GM18951 (cell line): ENCODE results near the gene USP32.
"Not testable (repeated sequence)": the region's sequence is repeated elsewhere in the genome, so short reads cannot be mapped to it uniquely, and the experiment has no call there.

ENCODE experiments used
- POLR2A ChIP-seq: IDR thresholded peaks from 4 replicates; pipeline ENCODE4 v1.6.1; 2011; ENCODE audit warnings: mild to moderate bottlenecking; ENCODE audit not compliant: insufficient read length, insufficient read depth; ENCODE audit errors: extremely low read depth
- in situ Hi-C: fragments of 300-500 bp; cut with MboI; formaldehyde crosslinking; loops from one replicate; pipeline ENCODE4 v1.12.0; 2022; ENCODE audit warnings: low sequenced_read_pairs, mixed read lengths, inconsistent platforms; ENCODE audit not compliant: unreplicated experiment

Gene USP32

DNA sequence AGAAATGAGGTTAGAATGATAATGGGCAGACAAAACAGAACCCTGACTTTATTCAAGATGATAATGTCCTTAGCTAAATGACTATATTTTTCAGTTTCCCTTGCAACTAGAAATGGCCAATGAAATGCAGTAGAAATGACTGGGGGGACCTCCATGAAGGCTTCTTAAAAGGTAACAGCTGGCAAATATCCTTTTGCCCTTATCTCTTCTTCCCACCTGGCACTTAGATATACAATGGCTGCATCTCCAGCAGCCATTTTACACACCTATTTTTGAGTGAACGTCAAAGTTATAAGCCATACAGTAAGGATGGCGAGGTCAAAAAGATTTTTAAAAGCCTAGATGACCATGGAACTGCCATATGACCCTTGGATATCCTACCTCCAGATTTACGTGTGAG is 39.9 kb downstream of the USP32 start:
- in situ Hi-C loops: no loop called here
- no peak for TF ChIP-seq POLR2A

DNA sequence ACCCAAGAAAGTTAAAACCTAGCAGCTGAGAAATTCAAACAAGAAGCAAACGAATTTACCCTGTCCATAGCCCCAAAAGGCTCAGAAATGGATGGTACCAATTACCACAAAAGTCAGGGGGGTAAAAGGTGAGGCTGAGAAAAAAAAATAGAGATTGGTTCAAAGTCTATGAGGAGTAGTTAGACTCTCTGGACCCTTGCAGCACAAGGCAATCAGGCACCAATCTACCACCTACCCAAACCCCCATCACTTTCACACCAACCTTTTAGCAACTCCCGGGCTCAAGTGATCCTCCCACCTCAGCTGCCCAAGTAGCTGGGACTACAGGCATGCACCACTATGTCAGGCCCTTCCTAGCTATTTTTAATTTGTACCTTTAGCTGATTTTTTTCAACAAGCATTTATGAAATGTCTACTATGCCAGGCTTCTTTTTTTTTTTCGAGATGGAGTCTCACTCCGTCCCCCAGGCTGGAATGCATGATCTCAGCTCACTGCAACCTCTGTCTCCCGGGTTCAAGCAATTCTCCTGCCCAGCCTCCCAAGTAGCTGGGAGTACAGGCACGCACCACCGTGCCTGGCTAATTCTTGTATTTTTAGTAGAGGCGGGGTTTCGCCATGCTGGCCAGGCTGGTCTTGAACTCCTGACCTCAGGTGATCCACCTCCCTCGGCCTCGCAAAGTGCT is 40.8 kb downstream of the USP32 start:
- no peak for TF ChIP-seq POLR2A
- in situ Hi-C loops: no loop called here

DNA sequence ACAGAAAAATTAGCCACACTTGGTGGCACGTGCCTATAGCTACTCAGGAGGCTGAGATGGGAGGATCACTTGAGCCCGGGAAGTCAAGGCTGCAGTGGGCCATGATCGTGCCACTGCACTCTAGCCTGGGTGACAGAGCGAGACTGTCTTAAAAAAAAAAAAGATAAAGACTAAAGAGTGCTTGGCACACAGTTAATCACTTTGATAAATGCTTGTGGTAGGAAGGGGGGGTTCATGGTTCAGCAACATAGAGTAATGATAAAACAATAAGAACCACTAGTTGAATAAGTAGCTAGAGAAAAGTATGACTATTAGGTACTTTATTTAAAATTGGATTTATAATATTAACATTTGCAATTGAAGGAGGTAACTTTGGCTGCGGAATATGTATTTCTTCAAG is 43.3 kb downstream of the USP32 start:
- in situ Hi-C loops: no loop called here
- no peak for TF ChIP-seq POLR2A

DNA sequence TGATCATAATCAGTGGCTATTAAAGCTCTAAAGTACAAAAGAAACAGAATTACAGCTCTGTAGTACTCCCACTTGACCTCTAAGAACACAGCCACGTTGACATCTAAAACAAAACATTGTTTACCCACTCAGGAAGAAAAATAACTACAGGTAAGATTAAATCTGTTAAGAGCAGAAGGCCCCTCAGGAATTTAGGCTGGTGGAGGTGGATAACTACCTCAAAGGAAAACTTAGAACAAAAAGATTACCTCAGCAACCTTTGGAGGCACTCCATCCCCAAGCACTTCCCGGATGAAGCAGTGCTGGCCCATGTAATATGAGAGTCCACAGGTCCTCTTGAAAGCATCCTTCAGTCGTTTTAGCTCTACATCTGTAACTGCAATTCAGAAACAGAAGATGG is 46.7 kb downstream of the USP32 start:
- no peak for TF ChIP-seq POLR2A
- in situ Hi-C loops: no loop called here

DNA sequence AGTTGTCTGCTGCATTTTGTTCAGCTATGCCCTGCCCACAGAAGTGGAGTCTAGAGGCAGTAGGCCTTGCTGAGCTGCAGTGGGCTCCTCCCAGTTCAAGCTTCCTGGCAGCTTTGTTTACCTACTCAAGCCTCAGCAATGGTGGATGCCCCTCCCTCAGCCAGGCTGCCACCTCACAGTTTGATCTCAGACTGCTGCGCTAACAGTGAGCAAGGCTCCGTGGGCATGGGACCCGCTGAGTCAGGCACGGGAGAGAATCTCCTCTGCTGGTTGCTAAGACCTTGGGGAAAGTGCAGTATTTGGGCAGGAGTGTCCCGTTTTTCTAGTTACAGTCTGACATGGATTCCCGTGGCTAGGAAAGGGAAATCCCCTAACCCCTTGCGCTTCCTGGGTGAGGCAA is 49.4 kb downstream of the USP32 start:
- in situ Hi-C loops: not testable (repeated sequence)

DNA sequence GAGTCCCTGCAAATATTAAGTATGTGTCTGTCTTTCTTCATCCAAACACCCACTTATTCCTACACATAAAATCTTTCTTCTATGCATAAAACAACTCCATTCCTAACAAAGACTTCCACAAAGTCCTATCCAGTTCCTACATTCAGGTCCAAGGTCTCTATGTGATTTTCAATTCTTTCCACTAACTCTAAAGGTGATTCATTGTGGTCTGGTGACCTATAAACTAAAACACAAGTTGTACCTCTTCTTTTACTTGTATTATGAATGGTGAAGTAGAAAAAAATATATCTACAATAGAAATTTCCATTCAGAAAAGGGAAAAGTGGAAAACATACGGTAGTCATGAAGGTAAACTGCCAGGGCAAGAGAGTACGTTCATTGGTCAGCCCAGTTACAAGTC is 56.6 kb downstream of the USP32 start:
- in situ Hi-C loops: no loop called here
- no peak for TF ChIP-seq POLR2A

DNA sequence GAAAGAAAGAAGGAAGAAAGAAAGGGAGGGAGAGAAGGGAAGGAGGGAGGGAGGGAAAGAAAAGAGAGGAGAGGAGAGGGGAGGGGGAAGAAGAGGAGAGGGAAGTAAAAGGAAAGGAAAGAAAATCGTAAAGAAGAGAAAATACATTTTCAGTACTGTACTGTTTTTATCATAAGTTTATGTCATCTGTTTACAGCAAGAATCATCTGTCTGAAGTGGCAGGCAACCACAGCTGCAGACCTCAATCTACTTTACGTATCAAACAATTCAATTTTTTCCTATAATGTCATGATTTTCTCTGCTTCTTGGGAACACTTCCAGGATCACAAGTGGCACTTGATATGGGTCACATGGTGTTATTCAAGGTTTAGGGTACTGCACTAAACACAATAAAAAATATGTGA is 58.3 kb downstream of the USP32 start:
- no peak for TF ChIP-seq POLR2A
- in situ Hi-C loops: no loop called here

DNA sequence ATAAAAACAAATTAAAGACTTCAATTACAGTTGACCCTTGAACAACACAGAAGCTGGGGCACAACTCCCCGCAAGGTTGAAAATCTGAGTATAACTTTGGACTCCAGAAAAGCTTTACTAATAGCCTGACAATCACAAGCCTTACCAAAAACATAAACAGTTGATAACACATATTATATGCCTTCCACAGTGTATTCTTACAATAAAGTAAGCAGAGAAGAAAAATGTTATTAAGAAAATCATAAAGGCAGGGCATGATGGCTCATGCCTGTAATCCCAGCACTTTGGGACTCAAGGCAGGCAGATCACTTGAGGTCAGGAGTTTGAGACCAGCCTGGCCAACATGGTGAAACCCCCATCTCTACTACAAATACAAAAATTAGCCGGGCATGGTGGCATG is 58.9 kb downstream of the USP32 start:
- in situ Hi-C loops: not testable (repeated sequence)

DNA sequence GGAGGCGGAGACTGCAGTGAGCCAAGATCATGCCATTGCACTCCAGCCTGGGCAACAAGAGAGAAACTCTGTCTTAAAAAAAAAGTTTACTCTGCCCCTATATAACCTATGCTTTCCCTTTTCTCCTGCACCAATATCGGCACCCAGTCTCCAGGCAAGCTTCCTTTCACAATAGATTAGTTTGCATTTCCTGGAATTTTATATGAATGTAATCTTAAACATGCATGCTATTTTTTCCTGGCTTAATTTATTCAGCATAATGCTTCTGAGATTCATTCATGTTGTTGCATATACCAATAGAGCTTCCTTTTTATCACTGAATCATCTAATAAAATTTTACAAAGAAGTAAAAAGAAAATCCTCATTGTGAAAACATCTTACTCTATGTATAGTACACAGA is 59.4 kb downstream of the USP32 start:
- in situ Hi-C loops: no loop called here

DNA sequence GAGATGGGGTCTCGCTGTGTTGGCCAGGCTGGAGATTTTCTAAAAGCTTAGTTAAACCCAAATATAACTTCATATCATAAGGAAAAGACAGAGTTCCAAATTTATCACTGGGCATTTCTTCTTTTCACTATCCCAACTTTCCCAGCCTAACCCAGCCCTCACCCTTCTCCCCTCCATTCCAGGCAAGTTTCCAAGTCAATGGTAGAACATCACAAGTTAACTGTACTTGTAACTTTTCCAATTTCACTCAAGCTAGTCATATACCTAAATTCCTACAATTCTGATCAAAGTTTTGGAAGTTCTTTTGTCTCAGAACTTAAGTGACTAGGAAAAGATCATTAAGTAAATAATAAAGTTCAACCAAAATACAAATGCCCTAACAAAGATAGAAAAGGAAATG is 61.2 kb downstream of the USP32 start:
- TF ChIP-seq POLR2A: no peak
- in situ Hi-C loops: no loop called here

More for the DNA sequence above, 59.4 kb downstream of the USP32 start:
- no peak for TF ChIP-seq POLR2A

DNA sequence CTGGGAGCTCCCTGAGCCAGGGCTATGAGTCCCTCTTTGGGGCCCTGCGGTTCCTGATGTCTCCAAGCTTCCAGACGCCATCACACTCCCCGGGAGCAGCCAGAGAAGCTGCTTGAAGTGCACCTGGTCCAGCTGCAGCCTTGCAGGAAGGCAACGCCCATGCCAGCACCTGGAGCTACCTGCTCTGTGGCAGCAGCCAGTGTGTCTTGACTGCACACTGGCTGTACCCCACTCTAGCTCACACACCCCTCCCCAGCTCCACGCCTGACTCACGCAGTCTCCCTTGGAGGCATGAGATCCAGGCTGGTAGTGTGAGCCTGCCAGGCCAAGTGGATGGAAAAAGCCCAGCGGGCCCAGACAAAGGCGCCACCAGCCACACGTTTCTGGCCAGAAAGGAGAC is 63.3 kb downstream of the USP32 start:
- TF ChIP-seq POLR2A: no peak
- in situ Hi-C loops: no loop called here

DNA sequence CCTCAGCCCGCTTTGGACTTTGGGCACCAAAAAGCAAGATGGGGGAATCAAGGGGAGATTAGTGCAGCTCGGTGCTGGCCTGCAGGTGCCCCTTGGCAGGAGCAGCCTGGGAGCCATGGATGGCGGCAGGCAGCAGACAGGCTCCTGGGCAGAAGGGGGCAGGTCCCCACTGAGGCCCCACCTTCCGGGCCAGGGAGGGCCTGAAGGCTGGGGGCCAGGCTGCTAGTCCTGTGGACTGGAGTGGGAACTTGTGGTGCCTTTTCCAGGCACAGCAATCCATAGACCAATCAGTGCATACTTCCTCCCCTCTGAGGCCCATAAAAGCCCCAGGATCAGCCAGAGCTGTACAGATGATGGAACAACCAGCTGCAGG is 64.0 kb downstream of the USP32 start:
- TF ChIP-seq POLR2A: no peak
- in situ Hi-C loops: no loop called here

DNA sequence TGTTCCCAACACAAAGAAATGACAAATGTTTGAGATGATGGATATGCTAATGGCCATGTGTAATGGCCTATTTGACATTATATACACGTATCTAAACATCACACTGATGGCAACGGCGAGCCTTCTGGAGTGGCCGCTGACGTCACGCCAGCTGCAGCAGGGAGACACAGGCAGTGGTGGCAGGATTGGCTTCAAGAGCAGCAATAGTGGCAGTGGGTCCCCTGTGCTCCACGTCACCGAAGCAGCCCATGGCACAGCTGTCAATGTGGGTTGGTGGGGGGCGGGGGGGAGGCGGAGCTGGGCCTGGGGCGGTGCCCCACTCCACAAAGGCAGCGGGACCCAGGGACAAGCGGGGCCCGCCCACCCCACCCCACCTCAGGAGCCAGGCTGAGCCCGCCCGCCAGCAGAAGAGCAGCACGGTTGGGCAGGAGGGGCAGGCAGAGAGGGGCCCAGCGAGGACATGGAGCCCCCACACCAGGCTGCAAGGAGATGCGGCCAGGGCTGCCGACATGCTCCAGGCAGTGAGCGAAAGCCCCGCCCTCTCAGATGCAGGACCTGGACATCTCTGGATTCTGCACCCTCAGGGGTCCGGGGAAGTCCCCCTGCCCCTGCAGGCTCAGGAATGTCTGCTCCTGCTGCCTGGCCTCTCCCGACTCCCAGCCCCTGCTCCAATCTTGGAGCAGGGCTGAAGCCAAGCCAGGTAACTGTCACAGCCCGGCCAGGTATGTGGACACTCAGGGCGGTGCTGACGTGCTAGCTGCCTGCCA is 64.6 kb downstream of the USP32 start:
- TF ChIP-seq POLR2A: no peak
- in situ Hi-C loops: no loop called here

DNA sequence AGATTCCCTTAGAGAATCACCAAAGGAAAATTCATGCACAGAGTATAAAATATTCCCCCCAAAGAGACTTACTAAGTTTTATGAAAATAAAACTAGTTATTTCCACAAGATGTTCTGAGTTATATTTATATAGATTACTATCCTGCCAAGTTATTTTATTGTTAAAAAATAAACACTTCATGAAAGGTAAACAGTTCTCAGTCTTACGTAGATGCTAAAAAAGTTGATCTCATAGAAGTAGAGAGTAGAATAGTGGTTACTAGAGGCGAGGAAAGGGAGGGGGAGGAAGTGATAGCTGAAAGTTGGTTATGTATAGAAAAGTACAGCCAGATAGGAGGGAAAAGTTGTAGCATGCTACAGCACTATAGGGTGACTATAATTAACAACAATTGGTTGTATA is 65.2 kb downstream of the USP32 start:
- no peak for TF ChIP-seq POLR2A
- in situ Hi-C loops: no loop called here
